H1 (cell line): ENCODE data around the gene RMND5B. TPM values are rescaled to one million over a fixed set of nuclear protein-coding genes. Genes with fewer than 3 reads are reported as not detected.

ENCODE experiments used
- ASH2L ChIP-seq: fragments of 200-600, 300-600 bp; sonication (generic); IDR thresholded peaks from one replicate; pipeline ENCODE4 v1.7.1; 2017; ENCODE audit warnings: low read length
- CBX8 ChIP-seq: fragments of 300-800, 300-1000 bp; sonication (generic); IDR thresholded peaks from 2 replicates; pipeline ENCODE4 v1.7.1; 2016; ENCODE audit warnings: low read depth, low read length, borderline replicate concordance
- CEBPB ChIP-seq: IDR thresholded peaks from 2 replicates; pipeline ENCODE4 v1.6.1; 2012; ENCODE audit warnings: low read depth, low read length
- E2F6 ChIP-seq: IDR thresholded peaks from 2 replicates; pipeline ENCODE4 v1.6.1; 2012; ENCODE audit warnings: inconsistent platforms
- FOSL1 ChIP-seq: IDR thresholded peaks from 2 replicates; pipeline ENCODE4 v1.6.1; 2011; ENCODE audit warnings: mild to moderate bottlenecking, low read depth, low read length, moderate library complexity; ENCODE audit not compliant: insufficient read depth
- HDAC2 ChIP-seq, 2 experiments: fragments of 300-600 bp in 1 of 2; sonication (generic) in 1 of 2; IDR thresholded peaks; 2 replicates each; pipeline ENCODE4 v1.6.1; 2011 to 2012; ENCODE audit warnings: low read depth in 2 of 2, low read length in 2 of 2, mild to moderate bottlenecking in 2 of 2, moderate library complexity in 2 of 2, borderline replicate concordance in 1 of 2, inconsistent platforms in 1 of 2
- JUN ChIP-seq: IDR thresholded peaks from 2 replicates; pipeline ENCODE4 v1.6.1; 2011; ENCODE audit warnings: low read depth, mild to moderate bottlenecking, improper control_type of control experiment, low read length
- JUND ChIP-seq: IDR thresholded peaks from 2 replicates; pipeline ENCODE4 v1.6.1; 2011; ENCODE audit warnings: mild to moderate bottlenecking, improper control_type of control experiment, low read length
- KDM4A ChIP-seq: IDR thresholded peaks from one replicate; pipeline ENCODE4 v1.7.1; 2012; ENCODE audit warnings: low read depth, mild to moderate bottlenecking, moderate library complexity, low read length, inconsistent platforms; ENCODE audit not compliant: severe bottlenecking
- KDM5A ChIP-seq: fragments of 200-600 bp; IDR thresholded peaks from 2 replicates; pipeline ENCODE4 v1.7.1; 2012; ENCODE audit warnings: mild to moderate bottlenecking, low read length, inconsistent platforms, mixed read lengths
- MAFK ChIP-seq: IDR thresholded peaks from 2 replicates; pipeline ENCODE4 v1.6.1; 2012; ENCODE audit warnings: low read depth, mild to moderate bottlenecking, improper control_type of control experiment, low read length
- SP1 ChIP-seq: IDR thresholded peaks from 2 replicates; pipeline ENCODE4 v1.6.1; 2011; ENCODE audit warnings: low read depth, low read length
- SP2 ChIP-seq: IDR thresholded peaks from 2 replicates; pipeline ENCODE4 v1.6.1; 2012; ENCODE audit warnings: mild to moderate bottlenecking, low read length, inconsistent platforms
- SRF ChIP-seq: IDR thresholded peaks from 2 replicates; pipeline ENCODE4 v1.6.1; 2011; ENCODE audit warnings: mild to moderate bottlenecking, low read depth, low read length, moderate library complexity
- TAF1 ChIP-seq: IDR thresholded peaks from 2 replicates; pipeline ENCODE4 v1.6.1; 2011; ENCODE audit warnings: mild to moderate bottlenecking, low read depth, low read length
- TBP ChIP-seq: IDR thresholded peaks from 2 replicates; pipeline ENCODE4 v1.6.1; 2011; ENCODE audit warnings: low read depth, low read length, improper control_type of control experiment
- USF2 ChIP-seq: IDR thresholded peaks from 2 replicates; pipeline ENCODE4 v1.6.1; 2011; ENCODE audit warnings: low read length, improper control_type of control experiment
- YY1 ChIP-seq: IDR thresholded peaks from 2 replicates; pipeline ENCODE4 v1.6.1; 2011; ENCODE audit warnings: low read depth, mild to moderate bottlenecking, low read length
- polyA plus RNA-seq, 7 experiments: library from polyadenylated mRNA; depleted of rRNA in 3 of 7; stranded (reverse) in 5 of 7; unstranded in 2 of 7; fragments of >200 nt in 5 of 7; fragments of 200-250 nt in 2 of 7; gene quantifications; 1 replicate in 5 of 7; 2 replicates in 1 of 7; 4 replicates in 1 of 7; pipeline versions ENCODE4 v1.2.1 to v1.2.3, GENCODE V29; 2011 to 2013; ENCODE audit warnings: missing spikeins in 2 of 7, mixed read lengths in 2 of 7
- total RNA-seq: library from RNA; stranded (reverse); fragmentation: NEBNext Ultra II Directional; extraction: Animal tissue kit (Norgen Biotek cat#: 25700); gene quantifications from 2 replicates; pipeline ENCODE4 v1.2.1, GENCODE V29; 2021

RMND5B gene
- total and polyA plus RNA-seq, 2 of the 8 experiments (the other 6 are each of a cell fraction or from before 2014, with no cell fraction given): 75.9 to 90.2 TPM

GRCh38 chr5:178113141-178113787, 17.6 kb upstream of the RMND5B start, which contains the start of gene N4BP3 (continued):
- TF ChIP-seq JUN (peak; percentile 42; the same call in 1 of the 2 replicates), ASH2L (no peak), CEBPB (no peak), TAF1 (peak; percentile 70), KDM5A (no peak), SP1 (peak; percentile 94), TBP (peak; percentile 39; the same call in 1 of the 2 replicates), CBX8 (no peak), E2F6 (no peak; the same call in none of the 2 replicates), MAFK (no peak), KDM4A (no peak), YY1 (peak; percentile 49; the same call in 1 of the 2 replicates), SP2 (no peak), SRF (no peak), USF2 (no peak), JUND (no peak), HDAC2 (IDR thresholded peaks at IDR 0.05; ENCODE audit: borderline replicate concordance in 1 of 2, low read depth in 2 of 2, low read length in 2 of 2) (no peak), FOSL1 (no peak)
